Ramos (cell line): ENCODE results near the gene RANBP3L.
"Not testable (repeated sequence)": the region's sequence is repeated elsewhere in the genome, so short reads cannot be mapped to it uniquely, and the experiment has no call there.

Experiments
- in situ Hi-C: fragments of 300-500 bp; cut with MboI; formaldehyde crosslinking; loops from one replicate; pipeline ENCODE4 v1.14.3; 2022; ENCODE audit warnings: low sequenced_read_pairs; ENCODE audit not compliant: unreplicated experiment

RANBP3L gene

GRCh38 chr5:36215910-36216309 lies 85.8 kb downstream of the RANBP3L start:
- in situ Hi-C loops: no loop called here

GRCh38 chr5:36214436-36214835 lies 87.3 kb downstream of the RANBP3L start:
- in situ Hi-C loops: no loop called here

GRCh38 chr5:36209664-36210063 lies 92.0 kb downstream of the RANBP3L start:
- in situ Hi-C loops: no loop called here

- in situ Hi-C loops: no loop called here
Observed at GRCh38 chr5:36208786-36209185, 92.9 kb downstream of the RANBP3L start.

GRCh38 chr5:36206913-36207312 lies 94.8 kb downstream of the RANBP3L start:
- in situ Hi-C loops: no loop called here

GRCh38 chr5:36205329-36205728 lies 96.4 kb downstream of the RANBP3L start:
- in situ Hi-C loops: no loop called here

- in situ Hi-C loops: no loop called here
Observed at GRCh38 chr5:36202521-36202961, 99.2 kb downstream of the RANBP3L start.

GRCh38 chr5:36200513-36200912 lies 101.2 kb downstream of the RANBP3L start:
- in situ Hi-C loops: no loop called here

- in situ Hi-C loops: no loop called here
Observed at GRCh38 chr5:36199620-36200019, 102.1 kb downstream of the RANBP3L start.

GRCh38 chr5:36198783-36199182 lies 102.9 kb downstream of the RANBP3L start:
- in situ Hi-C loops: not testable (repeated sequence)
